ENCODE results near the gene APOBEC4.

- TF ChIP-seq EZH2 (IDR thresholded peaks at IDR 0.05; ENCODE audit: insufficient read depth, poor library complexity, severe bottlenecking) (no peak), EZH2phosphoT487 (IDR thresholded peaks at IDR 0.05; ENCODE audit: insufficient read depth, low read depth) (no peak)
Observed at GRCh38 chr1:183652547-183653461, at the start of gene APOBEC4.
